Right renal pelvis (tissue), 4 donors: ENCODE results near the gene DCLK1. TPM values are rescaled to one million over a fixed set of nuclear protein-coding genes. Genes with fewer than 3 reads are reported as not detected.

ENCODE experiments used
- DNase-seq, 4 donors: peaks; one replicate each; pipeline ENCODE4 v3.0.0-alpha.2; 2013; ENCODE audit warnings: low read depth in 4 of 4, low spot score in 3 of 4, missing footprints in 1 of 4
- polyA plus RNA-seq, 4 donors: library from polyadenylated mRNA; unstranded; fragments of 120-200 nt; gene quantifications; one replicate each; pipeline ENCODE4 v1.2.1, GENCODE V29; 2013; ENCODE audit not compliant: insufficient read length in 4 of 4

DCLK1 gene
- polyA plus RNA-seq, 4 donors = 5.6 to 7.0 (median 6.3) TPM

DNA sequence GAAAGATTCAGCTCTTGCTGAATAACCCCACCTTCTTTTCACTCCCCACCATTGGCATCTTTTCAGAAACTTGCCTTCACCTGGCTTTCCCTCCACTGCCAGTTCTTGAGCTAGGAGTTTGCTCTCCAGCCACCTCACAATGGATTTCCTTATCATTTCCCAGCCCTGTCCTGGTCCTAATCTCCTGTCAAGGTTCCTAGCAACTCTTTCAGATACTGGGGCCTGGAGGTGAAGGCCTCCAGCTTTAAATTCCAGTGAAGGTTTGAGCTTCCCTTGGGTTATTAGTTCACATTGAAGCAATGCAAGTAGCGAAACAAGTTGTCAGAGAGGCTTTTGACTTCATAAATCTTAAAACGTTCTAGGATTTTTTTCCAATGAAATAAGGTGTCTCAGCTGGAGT is 333.9 kb downstream of the DCLK1 start:
- no peak for DNase-seq

DNA sequence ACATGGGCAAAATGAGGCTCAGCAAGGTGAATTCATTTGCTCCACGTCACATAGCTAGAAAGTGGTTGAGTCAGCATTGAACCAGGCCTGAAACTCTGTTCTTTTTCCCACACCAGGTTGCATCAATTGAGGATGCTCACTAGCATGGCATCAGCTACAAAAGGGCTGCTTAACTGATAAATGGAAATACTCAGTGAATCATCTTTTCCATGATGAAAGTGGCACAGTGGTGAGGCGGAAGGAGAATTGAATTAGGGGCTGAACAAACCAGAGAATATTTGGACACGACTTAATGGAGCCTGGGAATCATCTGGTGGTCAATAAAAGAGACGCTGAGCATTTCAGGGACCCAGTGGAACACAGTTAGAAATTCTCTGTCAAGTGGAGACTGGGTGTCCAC is 334.6 kb downstream of the DCLK1 start:
- no peak for DNase-seq

DNA sequence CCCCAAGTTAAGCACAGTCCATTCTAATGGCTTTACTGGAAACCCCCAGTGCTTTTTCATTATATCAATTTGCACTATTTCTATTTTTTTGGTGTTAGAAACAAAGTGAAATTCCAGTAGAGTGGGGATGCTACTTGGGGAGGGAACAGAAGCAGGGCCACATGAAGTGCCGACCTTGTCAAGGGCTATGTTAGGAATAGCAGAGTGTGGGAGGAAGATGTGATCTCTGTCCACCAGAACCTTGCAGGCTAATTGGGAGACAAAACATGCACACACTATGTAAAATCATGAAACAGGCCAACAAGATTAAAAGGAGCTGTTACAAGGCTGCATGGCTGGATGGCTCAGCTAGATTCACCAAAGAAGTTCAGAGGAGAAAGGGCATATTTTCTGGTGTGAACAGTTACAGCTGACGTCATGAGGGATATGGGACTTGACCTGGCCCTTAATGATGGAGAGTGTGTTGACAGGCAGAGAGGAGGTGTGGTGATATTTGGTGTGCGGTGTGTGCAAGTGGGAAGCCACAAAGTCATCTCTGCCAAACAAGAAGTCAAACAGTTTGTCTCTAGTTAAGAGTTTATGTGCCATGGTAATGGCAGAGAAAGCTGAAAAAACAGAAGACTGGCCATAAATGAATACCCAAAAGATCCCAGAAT is 336.3 kb downstream of the DCLK1 start:
- no peak for DNase-seq

DNA sequence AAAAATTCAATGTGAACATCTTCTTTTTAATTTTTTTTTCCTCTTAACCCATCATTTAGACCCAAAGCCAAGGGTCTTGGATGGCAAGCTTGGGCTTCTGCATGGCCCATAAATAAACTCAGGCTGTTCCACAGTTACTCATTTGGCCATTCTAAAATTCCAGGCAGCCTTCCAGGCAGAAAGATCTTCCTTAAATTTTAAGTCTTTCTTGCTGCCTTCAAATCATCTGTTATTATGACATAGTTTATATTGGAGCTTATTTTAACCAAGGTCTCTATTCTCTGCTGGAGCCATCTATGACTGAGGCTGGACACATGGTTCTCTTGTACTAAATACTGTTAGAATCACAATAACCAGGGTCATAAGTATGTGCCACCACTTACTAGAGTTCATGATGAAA is 337.4 kb downstream of the DCLK1 start:
- no peak for DNase-seq

DNA sequence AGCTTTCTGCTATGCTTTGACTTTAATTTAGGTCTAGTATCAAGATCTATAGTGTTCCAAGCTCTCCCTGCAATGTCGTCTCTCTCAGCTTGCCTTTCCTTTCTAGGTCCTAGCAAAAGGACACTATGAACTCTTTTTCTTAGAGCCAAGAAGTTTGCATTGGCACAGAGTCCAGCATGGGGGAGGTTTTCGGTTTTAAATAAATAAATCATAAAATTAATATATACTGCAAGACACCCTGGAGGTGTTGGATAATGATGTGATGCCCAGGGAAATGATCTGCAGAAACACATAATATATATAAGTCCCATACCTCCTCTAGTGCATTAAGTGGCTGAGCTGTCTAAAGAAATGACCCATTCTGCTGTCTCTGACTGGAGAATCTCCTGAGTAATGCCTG is 338.3 kb downstream of the DCLK1 start:
- DNase-seq = no peak

DNA sequence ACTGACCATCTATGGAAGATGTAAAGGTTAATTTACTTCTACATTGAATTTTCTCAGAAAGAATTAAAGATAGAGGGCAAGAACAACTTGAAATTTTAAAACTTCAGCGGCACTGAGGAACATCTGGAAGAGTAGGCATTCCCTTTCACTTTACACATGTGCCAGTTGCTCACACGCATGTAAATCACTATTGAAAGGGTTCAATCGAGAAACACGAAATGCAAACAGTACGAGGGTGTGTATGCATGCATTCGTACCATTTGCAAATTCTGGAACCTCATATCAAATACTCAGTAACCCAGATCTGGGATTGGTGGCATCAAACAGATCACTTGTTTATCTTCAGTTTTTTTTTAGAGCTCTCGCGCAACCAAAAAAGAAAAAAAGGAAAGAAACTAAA is 339.2 kb downstream of the DCLK1 start:
- DNase-seq = no peak

DNA sequence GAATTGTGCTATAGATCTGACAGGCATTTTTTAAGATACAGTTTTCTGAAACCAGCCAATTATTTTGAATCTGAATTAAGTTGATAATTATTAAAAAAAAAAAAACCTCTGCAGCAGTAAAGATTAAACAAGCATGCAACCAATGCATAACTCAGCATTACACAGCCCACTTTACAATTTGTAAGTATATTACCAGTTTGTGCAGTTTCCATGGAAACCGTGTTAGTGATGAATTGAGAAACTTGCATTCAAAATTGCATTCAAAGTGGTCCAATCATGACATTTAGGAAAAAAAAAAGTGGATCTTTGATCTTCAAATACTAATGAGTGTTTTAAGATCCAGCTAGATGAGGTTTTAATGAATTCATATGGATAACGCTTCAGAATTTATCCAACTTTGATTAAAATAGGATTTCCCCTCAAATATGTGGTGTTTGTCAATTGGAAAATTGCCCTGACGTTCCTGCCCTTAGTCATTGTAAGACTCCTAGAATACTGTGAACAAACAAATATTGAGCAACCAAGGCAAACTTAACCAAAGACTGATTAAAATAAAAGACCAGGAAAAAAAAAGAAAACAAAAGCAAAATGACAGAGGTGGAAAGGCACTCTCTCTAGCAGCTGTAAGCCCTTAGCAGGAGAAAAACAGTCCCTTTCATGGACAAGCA is 339.9 kb downstream of the DCLK1 start:
- no peak for DNase-seq

DNA sequence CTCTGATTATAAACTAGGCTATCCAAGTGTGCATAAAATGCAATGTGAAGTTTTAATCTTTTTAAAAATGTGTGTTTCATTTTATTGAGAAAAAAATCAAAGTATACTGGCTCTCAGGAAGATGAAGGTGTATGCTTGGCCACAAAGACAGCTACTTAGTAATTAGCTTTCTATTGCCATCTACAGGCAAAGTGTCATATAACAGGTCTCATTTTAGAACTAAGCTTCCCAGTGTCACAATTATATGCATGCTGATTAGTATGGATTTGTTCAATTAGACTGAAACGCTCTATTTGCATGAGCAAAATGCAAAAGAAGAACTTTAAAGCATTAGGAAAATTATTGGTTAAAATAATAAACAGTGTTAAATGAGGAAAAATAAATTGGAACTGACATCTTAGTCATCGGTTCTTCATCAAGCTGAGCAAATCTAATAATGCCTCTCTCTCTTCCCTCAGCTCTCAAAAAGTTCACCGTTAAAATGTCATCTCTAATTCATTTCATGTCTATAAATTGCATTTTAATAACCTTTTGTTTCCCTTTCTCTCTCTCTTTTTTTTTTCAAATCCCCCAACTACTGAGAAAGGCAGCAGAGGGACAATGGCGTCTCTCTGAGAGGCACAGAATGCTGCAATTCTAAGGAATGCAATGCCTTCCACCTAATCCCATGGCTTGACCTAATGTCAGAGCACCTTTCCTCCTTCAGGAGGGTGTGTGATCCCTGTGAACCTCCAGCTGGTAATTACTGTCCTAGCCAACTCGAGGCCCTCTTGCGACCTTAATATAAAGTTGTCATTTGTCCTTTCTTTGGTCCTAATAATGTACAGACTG is 341.6 kb downstream of the DCLK1 start:
- DNase-seq = no peak

DNA sequence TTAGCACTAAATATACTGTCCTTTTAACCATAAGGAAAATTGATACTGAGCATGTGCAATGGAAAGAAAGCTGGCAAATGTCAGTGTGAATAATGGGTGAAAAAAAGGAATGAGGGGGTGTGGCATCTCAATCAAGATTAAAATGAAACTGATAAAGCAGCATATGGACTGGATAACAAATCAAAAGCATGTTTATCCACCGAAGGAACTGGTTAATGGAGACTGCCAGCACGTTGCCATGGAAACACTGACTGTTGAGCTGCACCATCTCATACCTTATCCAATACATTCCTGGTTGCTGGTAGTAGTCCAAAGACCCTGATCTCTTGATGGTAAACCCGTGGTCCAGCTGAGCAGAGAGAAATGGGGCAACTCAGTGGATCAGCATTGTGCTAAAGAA is 343.2 kb downstream of the DCLK1 start:
- DNase-seq = no peak

DNA sequence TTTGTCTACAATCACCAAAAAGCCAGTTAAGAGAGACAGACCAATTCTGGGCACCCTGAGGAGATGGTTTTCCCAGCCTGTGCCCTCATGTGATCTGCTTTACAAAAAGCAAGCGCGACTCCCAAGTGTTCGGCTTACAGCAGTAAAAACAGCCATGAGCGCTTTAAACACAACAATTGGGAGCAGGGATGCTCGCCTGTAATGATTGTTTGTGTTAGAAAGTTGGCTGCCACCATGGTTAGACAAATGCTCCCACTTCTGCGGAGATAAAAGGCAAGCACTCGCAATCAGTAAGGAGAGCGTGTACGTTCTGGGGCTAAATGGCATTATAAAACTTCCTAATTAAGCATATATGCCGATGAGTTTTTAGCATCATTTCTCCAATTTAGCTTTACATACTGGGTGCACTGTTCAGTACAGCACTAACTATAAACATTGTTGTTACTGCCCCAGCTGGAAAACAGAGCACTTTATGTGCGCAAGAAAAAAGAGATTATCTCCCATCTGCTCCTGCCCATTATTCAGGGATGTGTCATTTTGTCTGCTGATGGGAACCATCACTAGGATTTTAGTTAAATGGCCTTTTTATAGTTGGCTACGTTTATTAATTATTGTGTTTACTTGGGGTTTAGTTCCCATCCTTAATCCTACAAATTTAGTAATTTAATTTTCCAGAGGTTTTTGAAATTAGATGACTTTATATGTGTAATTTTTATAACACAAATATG is 345.4 kb downstream of the DCLK1 start:
- no peak for DNase-seq

DNA sequence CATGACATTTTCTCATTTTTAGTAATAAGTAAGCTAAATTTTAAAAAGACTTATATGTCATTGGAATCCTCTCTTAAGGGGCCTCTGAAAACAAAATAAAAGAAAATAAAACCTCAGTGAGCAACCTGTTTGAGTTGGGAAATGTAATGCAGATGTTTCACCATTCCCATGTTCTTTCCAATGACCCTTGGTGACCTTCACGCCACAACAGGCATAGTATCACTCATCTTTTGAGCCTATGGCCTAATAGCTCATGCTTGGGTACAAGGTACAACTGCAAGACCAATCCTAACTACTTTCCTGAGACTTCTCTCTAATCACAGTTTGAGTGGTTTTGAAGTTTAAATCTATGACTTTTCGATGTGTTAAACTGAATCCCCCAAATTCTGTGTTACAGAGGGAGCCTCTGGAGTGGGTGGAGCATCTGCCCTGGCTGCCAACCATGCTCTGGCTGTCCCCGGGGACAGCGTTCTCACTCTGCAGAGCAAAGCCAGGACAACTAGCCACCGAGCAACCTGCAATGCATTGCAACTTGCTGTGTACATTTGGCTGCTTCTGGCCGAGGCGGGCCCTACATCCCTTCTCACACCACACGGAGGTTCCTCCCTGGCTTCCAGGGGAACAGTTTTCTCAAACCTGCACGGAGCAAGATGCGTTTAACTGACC is 346.8 kb downstream of the DCLK1 start:
- DNase-seq = no peak

DNA sequence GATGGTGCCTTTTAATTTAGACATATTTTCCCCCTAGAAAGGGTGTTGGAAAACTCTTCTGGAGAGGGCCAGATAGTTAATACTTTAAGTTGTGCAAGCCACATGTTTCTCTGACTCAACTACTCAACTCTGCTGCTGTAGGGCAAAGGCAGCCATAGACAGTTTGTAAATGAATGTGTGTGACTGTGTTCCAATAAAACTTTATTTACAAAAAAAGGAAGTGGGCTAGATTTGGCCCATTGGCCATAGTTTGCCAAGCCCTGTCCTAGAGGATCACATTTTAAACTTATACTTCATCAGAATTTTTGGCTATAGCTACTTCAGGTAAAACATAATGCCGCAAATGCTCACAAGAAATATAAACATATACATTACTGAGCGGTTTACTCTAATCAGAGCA is 348.4 kb downstream of the DCLK1 start:
- no peak for DNase-seq

DNA sequence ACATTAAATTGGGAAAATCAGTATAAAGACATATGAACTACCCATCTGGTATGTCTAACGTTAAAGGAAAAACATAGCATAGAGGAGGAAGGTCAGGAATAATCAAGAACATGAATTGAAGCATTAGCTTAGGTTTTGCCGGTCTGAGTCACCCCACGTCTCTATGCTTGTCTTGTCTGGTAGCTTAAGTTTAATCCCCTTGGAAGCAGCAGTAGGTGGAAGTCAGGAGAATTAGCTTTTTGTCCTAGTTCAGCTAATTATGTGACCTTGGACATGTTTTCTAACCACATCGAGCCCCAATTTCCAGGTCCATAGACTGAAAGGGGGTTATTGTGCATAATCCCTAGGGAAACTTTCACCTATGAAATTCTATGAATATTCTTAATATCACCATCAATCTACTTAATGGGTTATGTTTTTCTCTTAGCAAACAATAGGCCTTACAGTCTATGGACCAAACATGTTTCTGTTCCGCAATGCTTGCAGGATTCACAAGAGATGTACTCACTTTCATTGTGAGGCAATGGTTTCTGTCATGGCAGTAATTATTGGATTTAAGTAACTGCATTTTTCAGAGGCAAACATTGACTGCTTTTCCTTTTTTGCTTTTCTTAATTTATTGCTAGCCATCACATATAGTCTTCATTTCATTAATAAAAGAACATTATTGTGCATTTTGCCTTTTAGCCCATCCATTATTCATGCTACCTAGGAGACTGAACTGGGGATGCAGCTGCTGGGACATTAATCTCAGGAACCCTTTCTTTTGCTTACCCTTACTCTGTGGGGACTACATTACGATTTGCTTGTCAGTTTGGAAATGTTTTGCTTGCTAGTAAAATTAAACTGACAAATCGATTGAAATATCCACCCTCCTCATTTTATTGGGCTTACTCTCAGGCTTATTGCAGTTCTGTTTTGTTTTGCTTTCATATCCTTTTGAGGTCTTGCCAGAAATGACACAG is 349.9 kb downstream of the DCLK1 start:
- DNase-seq = no peak

DNA sequence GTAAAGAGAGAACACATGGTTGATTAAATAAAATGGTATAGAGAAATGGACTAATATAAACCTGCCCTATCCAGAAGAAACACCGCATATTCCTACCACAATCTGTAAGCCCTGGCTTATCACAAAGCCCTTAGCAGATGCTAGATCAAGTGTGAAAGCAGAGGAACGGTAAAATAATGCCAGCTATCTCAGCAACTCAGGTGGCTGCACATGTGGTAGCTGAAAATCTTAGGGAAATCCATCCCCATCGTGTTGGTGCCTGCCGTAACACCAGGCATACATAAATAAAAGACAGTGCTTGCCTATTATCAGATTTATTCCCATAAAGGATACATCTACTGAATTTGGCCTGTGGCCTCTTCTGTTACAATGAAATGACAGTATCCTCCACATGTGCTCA is 350.6 kb downstream of the DCLK1 start:
- no peak for DNase-seq

DNA sequence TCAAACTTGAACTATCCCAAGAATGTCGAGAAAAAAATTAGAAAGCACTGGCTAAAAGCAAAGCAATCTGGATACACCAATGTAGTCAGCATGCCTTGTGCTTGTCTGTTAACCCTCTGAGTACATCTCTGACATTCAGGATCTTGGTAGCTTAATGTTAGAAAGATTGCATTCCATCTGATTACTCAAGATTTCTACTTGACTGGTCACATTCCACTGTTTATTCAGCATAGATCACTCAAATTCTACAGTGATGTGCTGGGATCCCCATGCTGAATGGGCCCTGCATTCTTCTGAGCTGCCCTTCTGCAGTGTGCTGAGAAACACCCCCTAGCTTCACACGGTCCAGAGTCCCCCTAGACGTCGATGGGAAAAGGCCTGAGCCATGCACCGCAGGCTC is 359.3 kb downstream of the DCLK1 start:
- DNase-seq = no peak

DNA sequence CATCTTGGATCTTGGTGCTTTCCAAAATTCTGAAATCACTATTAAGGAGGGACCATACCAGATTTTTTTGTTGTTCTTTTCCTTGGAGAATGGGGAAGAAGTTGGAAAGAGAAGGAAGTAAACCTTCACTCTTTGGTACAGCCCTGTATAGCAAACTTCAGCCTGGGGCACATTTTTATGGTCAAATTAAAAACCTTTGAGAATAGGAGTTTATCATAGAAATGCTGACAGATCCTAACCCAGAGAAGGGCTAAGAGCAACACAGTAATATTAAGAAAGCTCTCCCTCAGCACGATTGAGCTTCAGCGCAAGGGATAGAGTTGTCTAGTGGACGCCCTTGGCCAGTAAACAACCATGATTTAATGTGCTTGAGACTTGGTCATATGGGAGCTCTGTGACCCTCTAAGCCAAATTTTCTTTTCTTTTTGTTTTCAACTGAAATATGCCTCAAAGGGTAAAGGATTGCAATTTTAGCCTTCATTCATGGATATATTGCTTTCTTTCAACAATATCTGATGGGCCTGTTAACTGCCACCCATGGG is 360.4 kb downstream of the DCLK1 start:
- no peak for DNase-seq

DNA sequence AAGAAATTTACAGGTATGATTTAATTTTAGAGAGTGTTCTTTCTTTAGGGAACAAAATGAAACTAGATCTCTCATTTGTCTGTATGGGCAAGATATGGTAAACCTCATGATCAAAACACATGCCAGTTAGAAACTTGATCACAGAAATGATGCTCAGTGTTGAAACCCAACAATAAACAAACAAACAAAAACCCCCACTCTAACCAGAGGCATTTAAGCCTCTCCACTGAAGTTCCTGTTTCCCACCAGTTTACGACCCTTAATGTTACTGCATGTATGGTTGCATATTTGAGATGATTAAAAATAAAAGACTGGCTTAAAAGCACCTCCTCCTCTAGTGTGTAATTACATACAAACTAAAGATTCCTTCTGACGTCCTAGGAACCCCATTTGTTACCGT is 361.4 kb downstream of the DCLK1 start:
- no peak for DNase-seq

DNA sequence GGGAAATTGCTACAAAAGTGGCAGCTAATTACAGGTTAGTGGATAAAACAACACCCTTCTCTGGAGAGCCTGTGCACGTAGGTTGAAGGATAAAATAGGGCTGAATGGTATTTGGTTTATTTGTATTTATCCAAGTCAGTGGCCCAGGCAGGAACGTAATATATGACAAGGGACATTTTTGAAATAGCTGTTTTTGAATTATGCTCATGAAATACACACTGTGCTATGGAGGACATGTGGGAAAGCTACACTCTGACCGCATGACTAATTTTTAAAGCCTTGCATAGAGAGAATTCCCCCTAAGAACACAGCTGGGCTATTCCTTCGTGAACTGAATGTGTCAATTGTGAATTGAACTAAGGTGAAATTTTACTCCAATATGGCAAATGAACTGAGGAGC is 362.6 kb downstream of the DCLK1 start:
- DNase-seq = no peak

DNA sequence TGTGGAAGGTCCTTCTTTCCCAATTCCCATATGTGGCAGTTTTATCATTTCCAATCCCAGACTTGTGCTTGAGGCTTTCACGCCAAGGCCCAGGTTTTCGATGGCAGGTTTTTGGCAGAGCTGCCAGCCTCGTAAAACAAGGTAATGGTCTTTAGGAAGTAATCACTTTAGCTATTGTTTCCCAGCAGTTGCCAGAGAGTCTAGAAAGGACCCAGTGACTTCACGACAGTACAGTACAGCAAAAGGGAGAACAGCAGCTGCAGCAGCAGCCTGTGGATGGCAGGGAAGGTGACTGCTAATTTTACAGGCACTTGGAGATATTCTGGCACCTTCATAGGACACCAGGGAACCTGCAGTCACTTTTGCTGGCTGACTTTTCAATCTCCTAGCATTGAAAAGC is 363.1 kb downstream of the DCLK1 start:
- DNase-seq = no peak
